GF-D8 (cell line): ENCODE measurements around the gene NELFB.

Experiments
- DNase-seq: peaks from one replicate; lab custom pipeline; 2025; lab: John Stamatoyannopoulos, UW

NELFB gene

DNA sequence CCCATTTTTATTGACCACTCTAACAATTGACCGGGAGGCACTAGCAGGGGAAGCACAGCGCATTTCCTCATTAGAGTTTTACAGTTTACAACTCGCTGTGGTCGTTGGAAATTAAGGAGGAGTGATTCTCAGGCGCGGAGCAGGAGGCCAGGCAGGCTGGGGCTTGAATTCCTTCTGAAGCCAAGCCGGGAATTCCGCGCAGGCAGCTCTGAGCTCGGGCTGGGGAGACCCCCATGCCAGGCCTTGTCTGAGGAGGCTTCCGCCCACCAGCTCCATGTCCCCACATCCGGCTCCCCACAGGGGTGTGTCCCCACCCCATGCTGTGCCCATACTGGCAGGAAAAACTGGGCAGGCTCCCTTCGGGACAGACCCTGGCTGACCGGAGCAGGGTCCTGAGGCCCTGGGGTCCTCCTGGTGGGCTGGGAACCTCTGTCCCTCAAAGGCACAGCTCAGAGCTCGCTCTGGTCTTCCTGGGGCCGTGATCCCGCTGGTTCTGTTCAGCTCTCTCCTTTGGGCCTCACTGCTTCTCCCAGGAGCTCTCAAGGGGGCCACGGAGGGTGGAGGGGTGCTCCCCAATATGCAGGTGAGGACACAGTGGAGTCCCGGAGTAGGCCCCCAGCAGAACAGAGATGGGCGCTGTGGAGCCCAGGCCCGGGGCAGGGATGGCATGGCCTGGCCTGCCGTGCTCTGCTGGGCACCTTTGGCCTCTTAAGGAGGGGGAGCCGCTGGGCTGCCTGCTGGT lies 48.2 kb downstream of the NELFB start:
- no peak for DNase-seq

DNA sequence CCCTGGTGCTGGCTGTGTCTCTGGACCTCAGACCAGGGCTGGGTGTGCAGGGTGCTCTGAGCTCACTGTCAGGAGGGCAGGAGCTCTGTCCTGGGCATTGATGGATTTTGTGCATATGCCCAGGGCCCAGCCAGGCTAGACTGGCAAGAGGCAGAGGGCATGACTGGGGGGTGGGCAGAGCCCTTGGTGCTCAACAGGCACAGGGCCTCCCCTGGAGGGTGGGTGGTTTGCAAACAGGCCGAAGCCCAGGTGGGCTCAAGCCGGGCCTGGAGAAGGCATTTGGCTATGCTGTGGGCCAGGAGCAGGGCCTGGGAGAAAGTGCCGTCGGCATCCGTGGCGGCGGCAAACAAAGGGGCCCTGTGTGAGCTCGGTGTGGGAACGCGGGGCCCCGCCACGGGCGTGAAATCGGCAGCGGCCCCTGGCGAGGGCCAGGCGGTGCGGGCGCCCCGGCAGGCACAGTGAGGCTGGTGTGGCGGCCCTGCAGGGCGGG lies 48.8 kb downstream of the NELFB start:
- DNase-seq: no peak

DNA sequence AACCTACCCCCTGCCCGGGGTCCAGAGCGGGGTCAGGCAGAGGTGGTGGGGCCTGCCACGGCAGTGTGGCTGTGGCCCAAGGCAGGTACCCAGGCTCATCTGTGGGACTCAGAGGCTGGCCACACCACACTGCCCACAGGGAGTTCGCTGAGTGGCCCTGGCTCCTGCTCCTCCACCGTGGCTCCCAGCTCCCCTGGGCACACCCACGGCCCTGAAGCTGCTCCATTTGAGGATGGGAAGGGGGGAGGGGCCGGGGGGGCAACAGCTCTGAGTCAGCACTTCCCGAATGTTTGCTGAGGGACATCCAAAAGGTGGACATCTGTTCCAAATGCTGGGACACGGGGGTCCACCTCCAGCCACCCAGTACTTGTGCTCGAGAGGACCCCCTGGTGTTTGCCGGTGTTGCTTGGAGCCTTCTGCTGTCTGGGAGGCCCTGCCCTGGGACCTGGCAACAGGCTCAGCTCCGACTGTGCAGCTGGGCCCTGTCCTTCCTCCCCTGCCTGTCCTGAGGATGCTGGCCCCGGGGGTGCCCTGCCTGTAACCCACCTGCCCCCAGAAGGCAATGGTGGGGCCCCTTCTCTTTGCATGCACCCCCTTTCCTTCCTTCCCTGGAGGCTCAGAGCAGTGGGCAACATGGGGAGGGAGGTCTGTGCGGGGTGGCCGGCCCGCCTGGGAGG lies 49.4 kb downstream of the NELFB start:
- no peak for DNase-seq

- no peak for DNase-seq
Observed at GRCh38 chr9:137305060-137305797, 50.1 kb downstream of the NELFB start.

DNA sequence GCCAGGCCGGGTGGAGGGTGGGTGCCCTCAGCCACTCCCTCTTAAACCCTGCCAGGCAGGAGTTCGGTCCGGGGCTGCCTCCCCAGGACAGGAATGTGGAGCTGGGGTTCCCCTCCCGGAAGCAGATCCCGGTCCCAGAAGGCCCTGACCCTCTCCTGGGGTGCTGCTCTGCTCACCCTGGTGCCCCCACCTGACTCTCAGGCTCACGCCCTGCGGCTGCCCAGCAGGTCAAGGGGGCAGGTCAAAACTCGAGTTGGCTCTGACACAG lies 50.6 kb downstream of the NELFB start:
- DNase-seq: no peak

DNA sequence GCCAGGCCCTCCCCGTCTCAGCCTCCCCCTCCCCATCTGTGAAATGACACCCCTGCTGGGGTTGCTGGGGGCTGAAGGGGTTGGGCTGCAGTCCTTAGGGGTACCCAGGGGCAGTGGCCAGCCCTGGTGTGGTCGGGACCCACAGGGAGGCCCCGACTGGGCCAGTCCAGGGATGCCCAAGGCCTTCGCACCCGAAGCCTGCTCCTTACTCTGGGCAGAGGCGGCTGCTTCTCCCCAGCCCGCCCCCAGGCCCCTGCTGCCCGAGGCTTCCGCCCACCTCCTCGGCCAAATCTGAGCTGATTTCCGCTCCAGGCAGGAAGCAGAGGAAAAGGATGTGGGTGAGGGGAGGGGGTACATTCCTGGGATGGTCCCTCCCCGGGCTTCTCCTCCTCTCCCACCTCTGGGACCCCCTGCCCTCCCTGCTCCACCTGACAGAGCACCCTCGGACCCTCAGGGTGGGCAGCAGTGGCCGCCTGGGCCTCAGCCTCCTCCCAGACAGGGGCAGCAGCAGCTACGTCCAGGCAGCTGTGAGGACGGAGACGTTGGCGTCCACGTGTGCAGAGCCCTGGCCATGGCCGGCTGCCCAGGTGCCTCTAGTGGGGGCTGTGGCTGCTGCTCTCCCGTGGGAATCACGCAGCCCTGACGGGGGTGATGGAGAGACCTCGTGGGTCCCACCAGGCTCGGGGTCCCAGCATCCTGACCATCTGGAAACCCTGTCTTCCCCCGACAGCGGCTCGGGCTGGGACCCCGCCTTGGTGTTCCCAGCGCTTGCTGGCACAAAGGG lies 51.1 kb downstream of the NELFB start:
- DNase-seq: no peak

DNA sequence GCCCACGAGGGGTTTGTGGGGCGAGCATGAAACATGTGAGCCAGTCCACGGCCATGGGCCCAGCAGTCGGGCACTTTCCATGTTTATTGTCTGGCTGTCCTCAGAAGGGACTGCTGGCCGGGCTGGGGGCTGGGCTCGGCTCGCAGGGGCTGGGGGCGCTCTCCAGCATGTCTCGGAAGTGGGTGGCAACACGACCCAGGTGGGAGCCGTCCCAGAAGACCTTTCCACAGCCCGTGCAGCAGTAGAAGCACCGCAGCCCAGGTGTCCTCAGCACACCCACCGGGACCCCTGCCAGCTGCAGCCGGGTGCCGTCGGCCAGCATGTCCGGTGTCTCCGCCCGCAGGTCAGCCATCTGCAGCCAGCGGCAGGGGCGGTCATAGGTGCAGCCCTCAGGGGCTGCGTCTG lies 51.7 kb downstream of the NELFB start:
- no peak for DNase-seq

GRCh38 chr9:137307255-137308056 lies 52.3 kb downstream of the NELFB start:
- no peak for DNase-seq

- DNase-seq: no peak
Observed at GRCh38 chr9:137308057-137308619, 53.0 kb downstream of the NELFB start.

DNA sequence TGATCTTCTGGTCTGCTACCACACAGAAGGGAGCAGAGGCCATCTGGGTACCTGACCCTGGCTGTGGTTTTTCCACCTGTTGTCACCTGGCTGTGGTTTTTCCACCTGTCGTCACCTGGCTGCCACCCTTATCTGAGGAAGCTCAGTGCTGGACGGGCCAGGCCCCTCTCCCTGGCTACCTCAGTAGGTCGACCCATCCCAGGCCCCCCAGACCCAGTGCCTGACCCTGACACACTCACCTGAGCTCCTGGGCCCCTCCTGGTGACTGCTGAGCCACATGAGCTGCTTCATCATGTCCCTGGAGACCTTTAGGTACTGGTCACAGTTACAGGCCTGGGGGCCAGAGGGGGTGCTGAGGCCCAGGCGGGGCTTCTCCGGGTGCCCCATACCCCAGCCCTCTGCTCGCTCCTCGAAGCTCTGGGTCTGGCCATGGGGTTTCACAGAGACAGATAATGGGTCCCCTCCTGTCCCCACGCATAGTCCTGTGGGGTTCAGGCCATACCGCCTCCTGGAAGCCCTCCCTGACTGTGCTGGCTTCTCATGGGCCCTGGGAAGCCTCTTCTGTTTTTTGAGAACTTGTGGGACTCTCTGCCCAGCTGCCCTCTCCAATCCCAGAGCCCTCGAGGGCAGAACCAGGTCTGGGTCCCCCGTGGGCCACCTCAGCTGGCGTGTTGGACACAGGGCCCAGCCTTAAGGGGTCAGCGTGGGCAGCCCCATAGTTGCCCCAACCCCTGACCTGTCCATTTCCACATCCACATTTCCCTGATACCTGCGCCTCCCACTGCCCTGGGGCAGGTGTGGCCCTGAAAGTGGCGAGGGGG lies 54.5 kb downstream of the NELFB start:
- DNase-seq: no peak

DNA sequence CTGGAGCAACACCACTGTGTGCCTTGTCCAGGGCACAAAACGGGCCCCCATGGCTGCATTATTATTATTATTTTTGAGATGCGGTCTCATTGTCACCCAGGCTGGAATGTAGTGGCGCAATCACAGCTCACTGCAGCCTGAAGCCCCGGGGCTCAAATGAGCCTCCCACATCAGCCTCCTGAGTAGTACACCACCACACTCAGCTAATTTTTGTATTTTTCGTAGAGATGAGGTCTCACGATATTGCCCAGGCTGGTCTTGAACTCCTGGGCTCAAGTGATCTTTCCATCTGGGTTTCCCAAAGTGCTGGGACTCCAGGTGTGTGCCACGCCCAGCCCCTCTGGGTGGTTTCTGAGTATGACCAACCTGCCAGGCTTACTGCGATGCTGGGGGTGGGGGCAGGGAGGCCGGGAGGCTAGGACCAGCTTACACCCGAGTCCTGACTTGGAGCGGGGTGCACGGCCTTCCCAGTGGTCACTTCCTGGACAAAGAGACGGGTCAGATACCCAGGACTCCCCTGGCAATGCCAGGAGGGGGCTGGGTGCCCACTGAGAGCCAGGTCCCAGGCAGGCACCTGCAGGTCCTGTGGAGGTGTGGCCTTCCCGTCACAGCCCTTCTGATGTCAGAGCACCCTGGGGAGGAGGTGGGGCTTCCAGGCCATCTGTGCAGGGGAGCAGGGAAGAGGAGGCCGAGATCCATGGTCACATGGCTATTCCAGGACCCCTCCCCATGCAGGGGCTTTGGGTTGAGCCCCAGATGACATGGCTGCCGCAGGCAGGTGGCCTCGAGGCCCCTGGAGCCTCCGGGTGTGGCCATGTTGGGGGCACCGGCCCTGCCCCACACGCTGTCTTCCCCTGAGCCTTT lies 55.3 kb downstream of the NELFB start:
- no peak for DNase-seq

GRCh38 chr9:137311171-137311985 lies 56.3 kb downstream of the NELFB start:
- no peak for DNase-seq

DNA sequence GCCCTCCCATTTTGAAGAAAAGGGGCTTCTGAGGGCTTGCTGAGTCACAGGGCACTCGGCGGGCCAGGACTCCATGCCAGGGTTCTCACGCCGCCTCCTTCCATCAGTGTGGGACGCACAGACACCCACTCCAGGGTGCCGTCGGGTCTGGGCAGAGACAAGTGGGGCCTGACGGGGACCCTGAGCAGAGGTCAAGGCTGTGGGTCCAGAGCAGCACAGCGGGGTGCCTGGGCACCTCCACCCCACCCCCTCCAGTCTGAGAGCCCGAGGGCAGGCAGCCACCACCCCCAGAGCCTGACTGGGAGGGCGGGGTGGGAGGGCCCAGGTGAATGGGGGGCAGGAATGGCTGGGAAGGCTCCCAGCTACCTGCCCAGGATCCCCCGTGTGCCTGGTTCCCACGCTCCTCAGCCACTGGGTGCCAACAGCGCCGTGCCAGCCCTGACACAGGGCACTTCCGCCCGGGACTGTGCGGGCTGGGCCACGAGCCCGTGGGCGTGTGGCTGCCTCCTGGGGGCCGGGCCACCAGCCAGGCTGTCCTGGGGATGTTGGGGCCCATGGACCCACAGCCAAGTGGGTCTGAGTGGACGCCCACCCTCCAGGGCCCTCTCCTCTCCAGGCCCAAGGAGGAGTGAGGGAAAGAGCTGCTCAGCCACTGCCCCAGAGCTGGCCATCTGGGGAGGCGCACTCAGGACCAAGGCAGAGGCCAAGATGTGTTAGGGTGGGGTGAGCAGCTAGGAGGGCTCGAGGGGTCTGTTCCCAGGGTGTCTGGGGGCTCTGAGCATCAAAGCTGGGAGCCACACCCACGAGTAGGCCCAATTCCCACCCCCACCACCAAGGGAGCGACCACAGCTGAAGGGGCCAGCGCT lies 57.1 kb downstream of the NELFB start:
- no peak for DNase-seq

- no peak for DNase-seq
Observed at GRCh38 chr9:137312852-137313325, 57.8 kb downstream of the NELFB start.

DNA sequence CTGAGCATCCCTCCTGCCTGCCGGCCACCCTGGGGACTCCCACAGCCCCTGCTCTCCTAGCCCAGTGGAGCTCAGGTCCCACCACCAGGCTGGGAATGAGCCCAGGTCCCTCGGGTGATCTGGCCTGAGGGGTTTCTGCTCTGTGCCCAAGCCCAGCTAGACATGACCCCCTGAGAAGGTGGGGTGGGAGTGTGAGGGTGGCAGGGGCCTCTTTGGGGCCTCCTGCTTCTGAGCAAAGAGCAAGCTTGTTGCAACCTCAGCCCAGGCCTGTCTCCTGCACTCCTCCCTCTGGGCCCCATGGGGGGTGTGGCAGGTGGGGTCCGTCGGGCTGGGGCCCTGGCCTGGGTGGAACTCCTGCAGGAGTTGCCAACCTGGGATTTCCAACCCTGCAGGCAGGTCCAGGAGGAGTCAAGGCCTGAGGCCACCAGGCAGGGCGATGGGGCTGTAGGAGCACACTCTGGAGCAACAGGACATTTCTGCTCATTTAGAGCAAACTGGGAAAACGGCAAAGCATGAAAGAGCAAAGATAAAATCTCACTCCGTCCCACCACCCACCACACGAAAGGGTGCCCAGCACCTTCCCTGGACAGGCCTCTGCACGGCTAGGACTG lies 58.3 kb downstream of the NELFB start:
- DNase-seq: no peak

GRCh38 chr9:137313956-137314560 lies 58.9 kb downstream of the NELFB start:
- no peak for DNase-seq
